HUES6 (cell line): ENCODE measurements around the gene ETFB.
A peak's percentile ranks its signal among the peaks of the same experiment; 100 is the strongest.

Experiments
- H3K27ac ChIP-seq: 2 replicates; pipeline ENCODE4 v1.7.0; 2013; ENCODE audit warnings: low read depth, mild to moderate bottlenecking, low read length, inconsistent platforms
- H3K27me3 ChIP-seq: 2 replicates; pipeline ENCODE4 v1.6.1; 2013; ENCODE audit warnings: low read length; ENCODE audit not compliant: control insufficient read depth, insufficient read depth
- H3K36me3 ChIP-seq: 2 replicates; pipeline ENCODE4 v1.6.1; 2013; ENCODE audit warnings: low read length; ENCODE audit not compliant: control insufficient read depth, insufficient read depth
- H3K4me1 ChIP-seq: 2 replicates; pipeline ENCODE4 v1.6.1; 2013; ENCODE audit warnings: low read length; ENCODE audit not compliant: control insufficient read depth, insufficient read depth
- H3K4me3 ChIP-seq: 2 replicates; pipeline ENCODE4 v1.5.1; 2013; ENCODE audit warnings: low read depth, low read length
- H3K9ac ChIP-seq: one replicate; pipeline ENCODE4 v1.6.1; 2013; ENCODE audit warnings: mild to moderate bottlenecking, low read length
- H3K9me3 ChIP-seq: 2 replicates; pipeline ENCODE4 v1.6.1; 2013; ENCODE audit warnings: low read depth, low read length; ENCODE audit not compliant: control insufficient read depth, insufficient read depth

Gene ETFB

DNA sequence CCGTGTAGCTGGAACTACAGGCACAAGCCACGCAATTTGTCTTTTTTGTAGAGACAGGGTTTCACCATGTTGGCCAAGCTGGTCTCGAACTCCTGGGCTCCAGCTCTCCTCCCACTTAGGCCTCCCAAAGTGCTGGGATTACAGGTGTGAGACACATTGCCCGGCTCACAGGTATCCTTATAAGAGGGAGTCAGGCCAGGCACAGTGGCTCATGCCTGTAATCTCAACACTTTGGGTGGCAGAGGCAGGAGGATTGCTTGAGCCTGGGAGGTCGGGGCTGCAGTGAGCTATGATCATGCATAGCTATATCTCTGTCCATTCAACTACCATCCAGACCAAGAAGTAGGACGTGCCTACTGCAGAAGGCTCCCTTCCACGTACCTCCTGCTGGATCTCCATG, 64.9 kb downstream of the ETFB start:
- Histone ChIP-seq H3K4me3 (no peak overlapping the region), H3K9me3 (peaks cover 12% of the 10 kb centered on the region; the same call in 1 of the 2 replicates), H3K27me3 (no peaks in the 10 kb centered on the region)

DNA sequence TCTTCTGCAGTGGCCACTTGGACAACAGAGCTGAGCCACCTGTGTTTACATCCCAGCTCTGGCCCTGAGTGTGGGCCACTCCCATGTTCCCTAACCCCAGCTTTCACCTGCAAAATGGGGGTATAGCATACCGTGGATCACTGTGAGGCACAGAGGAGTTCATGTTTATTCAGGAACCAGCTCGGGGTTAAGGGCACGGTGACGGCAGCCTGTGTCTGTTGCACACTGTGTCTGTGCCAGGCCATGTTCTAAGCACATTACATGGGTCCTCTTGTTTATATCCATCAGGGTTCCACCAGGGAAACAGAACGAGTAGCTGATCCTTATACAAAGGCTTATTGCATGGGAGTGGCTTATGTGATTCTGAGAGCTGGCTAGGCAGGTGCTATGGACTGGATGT, 68.8 kb downstream of the ETFB start:
- Histone ChIP-seq H3K27me3 (no peaks in the 10 kb centered on the region; the same call in 1 of the 2 replicates), H3K36me3 (no peaks in the 10 kb centered on the region; the same call in 1 of the 2 replicates), H3K9ac (no peak overlapping the region), H3K4me3 (no peak overlapping the region), H3K27ac (no peak overlapping the region), H3K9me3 (no peaks in the 10 kb centered on the region), H3K4me1 (peaks cover 44% of the 10 kb centered on the region)

More for the DNA sequence above, 64.9 kb downstream of the ETFB start:
- peaks cover 5% of the 10 kb centered on the region for H3K4me1 ChIP-seq
- no peak overlapping the region for H3K27ac ChIP-seq
- H3K36me3 ChIP-seq: no peaks in the 10 kb centered on the region; the same call in 1 of the 2 replicates
- H3K9ac ChIP-seq: no peak overlapping the region

DNA sequence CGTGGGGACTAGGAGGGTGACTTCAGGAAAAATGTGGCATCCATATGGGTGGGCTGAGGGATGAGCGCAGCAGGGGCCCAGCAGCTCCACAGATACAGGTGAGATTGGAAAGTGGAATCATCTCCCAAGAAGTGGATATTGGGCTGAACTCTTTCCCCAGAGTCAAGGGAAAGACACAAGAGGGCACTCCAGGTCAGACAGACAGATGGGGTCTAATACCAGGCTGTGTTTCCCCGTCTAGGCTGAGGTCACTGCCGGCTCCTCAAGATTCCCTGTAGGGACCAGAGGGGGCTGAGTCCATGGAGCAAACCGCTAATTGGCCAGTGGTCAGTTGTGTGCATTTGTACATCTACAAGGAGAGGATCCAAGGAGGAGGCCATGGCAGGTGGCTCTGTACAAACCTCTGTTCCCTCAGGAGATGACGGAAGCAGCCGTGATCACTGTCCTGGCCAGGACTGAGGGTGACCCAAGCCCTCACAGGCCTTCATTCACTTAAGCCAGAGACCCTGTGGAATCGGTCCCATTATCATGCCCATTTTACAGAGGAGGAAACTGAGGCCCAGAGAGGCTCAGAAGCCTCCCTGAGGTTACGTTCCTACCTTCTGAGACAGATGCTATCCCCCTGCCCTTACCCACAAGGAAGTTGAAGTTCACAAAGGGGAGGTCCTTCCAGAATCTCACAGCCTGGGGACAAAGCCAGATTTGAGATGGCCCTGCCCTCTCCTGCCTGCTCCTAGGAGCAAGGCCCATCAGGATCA, 69.7 kb downstream of the ETFB start:
- H3K9me3 ChIP-seq: no peaks in the 10 kb centered on the region
- peaks cover 49% of the 10 kb centered on the region for H3K4me1 ChIP-seq
- H3K4me3 ChIP-seq: no peak overlapping the region
- no peaks in the 10 kb centered on the region; the same call in 1 of the 2 replicates for H3K27me3 ChIP-seq
- peak overlapping the region; percentile 95 for H3K9ac ChIP-seq
- no peak overlapping the region for H3K27ac ChIP-seq
- no peaks in the 10 kb centered on the region; the same call in 1 of the 2 replicates for H3K36me3 ChIP-seq

DNA sequence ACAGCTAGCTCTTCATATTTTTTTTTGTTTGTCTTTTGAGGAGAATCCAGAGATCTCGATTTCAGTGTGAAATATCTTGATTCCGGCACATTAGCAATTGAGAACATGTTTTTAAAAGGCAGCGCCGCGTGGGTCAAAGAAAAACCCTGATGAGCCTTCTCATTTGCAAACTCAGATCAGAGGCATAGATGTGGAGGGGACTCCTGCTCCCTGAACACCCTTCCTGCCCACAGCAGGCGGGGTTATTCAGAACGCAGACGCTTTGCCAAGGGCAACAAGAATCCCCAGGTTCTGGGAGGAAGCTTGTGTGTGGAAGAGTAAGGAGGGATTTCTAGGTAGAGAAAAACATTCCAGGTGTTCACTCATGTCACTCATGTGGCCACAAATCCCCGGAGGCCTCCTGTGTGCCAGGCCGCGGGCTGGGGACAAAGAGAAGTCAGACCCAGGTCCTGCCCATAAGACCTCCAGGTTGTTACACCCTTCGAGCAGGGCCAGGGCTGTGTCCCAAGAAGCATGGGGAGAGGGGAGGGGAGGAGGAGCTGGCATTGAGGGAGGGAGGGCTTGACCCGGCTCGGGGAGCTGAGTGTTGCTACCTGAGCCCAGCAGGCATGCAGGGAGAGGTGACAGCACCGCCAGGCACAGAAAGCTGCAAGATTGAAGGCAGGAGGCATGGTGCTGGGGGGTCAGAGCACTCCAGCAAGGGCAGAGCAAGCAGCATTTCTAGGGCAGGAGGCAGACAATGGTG, 70.6 kb downstream of the ETFB start:
- H3K27ac ChIP-seq: peak overlapping the region; percentile 90; the same call in 1 of the 2 replicates
- peak overlapping the region; percentile 95 for H3K9ac ChIP-seq
- H3K36me3 ChIP-seq: no peaks in the 10 kb centered on the region
- peaks cover 49% of the 10 kb centered on the region for H3K4me1 ChIP-seq
- no peak overlapping the region; the same call in 1 of the 2 replicates for H3K4me3 ChIP-seq
- H3K27me3 ChIP-seq: no peaks in the 10 kb centered on the region; the same call in 1 of the 2 replicates
- H3K9me3 ChIP-seq: peaks cover 4% of the 10 kb centered on the region; the same call in 1 of the 2 replicates
